ENCODE data around the gene TXNRD1.
A peak's percentile ranks its signal among the peaks of the same experiment; 100 is the strongest.
"Not testable (repeated sequence)": the region's sequence is repeated elsewhere in the genome, so short reads cannot be mapped to it uniquely, and the experiment has no call there.

The TXNRD1 gene

DNA sequence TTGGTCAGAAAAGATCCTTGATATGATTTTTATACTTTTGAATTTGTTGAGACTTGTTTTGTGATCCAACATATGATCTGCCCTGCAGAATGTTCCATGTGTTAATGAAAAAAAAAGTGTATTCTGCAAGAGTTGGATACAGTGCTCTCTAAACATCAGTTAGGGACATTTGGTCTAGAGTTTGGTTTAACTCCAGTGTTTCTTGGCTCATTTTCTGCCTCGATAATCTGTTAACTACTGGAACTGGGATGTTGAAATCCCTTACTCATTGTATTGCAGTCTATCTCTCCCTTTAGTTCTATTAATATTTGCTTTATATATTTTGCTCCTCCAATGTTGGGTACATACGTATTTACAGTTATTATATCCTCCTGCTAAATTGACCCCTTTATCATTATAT, 18.3 kb upstream of the TXNRD1 start:
- no peak for DNase-seq

DNA sequence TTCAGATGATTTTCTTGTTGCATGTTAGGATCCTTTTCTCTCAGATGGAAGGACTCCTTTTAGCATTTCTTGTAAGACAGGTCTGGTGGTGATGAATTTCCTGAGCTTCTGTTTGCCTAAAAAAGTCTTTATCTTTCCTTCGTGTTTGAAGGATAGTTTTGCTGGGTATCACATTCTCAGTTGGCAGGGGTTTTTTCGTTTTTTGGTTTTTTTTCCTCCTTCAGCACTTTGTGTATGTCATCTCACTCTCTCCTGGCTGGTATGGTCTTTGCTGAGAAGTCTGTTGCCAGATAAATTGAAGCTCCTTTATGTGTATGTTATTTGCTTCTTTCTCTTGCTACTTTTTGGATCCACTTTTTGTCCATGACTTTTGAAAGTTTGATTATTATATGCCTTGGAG, 15.6 kb upstream of the TXNRD1 start:
- DNase-seq, result no peak

- peak; percentile 45 for DNase-seq
Measured at GRCh38 chr12:104201238-104202001, 14.2 kb upstream of the TXNRD1 start.

GRCh38 chr12:104204690-104205480, 10.7 kb upstream of the TXNRD1 start:
- DNase-seq, result no peak

- DNase-seq, result no peak
Measured at GRCh38 chr12:104207416-104208205, 8.0 kb upstream of the TXNRD1 start.

DNA sequence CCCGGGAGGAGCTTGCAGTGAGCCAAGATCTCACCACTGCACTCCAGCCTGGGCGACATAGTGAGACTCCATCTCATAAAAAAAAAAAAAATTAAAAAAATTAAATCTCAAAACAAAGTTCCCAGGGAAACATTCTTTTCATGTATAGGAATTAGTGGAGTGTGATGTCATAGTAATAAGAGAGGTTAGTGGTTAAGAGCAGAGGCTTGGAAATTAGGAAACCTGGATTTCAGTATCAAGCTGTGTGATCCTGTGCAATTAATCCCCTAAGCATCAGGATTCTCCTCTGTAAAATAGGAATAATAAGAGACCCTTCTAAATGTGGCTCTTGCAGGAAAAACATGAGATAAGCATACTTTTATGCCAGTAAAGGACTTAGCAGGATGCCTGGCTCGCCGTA, 3.1 kb upstream of the TXNRD1 start:
- no peak for DNase-seq

GRCh38 chr12:104213952-104214351, 1.6 kb upstream of the TXNRD1 start:
- no peak for DNase-seq

GRCh38 chr12:104216521-104216924, 944 bp downstream of the TXNRD1 start:
- DNase-seq, result no peak

GRCh38 chr12:104218506-104218905, 2.9 kb downstream of the TXNRD1 start:
- DNase-seq, result not testable (repeated sequence)

DNA sequence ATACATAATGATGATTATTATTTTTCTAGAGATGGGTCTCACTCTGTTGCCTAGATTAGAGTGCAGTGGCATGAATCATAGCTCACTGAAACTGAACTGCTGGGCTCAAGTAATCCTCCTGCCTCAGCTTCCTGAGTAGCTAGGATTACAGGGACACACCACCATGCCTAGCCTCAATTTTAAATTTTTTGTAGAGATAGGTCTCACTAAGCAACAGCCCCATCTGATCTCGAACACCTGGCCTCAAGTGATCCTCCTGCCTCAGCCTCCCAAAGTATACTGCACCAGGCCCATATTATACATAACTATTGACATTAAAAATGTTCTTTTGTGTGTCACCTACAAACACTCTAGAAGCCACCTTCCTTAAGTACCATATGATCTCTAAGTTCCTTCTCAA, 3.4 kb downstream of the TXNRD1 start:
- no peak for DNase-seq

DNA sequence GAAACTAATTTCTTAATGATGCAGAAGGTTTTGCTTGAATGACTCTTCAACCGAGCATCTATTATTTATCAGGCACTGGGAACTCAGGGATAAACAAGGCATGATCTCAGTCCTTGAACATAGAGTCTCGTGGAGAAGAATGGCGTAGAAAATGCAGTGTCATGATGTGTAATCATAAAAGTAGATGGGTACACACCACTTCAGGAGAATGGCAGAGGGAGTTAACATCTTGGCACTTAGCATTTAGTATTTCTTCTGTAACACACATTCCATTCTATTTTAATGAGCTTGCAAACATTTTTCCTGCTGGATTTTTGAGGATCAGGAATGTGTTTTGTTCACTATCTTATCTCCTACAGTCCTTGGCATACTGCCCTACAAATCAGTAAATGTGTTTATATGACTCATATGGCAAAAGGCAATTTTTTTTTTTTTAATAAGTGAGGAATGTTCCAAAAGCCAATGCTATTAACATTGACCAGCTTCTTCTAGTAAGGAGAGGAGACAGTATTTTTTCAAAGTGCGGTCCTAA, 3.8 kb downstream of the TXNRD1 start:
- DNase-seq, result no peak

GRCh38 chr12:104219908-104220404, 4.4 kb downstream of the TXNRD1 start:
- peak; percentile 52 for DNase-seq

DNA sequence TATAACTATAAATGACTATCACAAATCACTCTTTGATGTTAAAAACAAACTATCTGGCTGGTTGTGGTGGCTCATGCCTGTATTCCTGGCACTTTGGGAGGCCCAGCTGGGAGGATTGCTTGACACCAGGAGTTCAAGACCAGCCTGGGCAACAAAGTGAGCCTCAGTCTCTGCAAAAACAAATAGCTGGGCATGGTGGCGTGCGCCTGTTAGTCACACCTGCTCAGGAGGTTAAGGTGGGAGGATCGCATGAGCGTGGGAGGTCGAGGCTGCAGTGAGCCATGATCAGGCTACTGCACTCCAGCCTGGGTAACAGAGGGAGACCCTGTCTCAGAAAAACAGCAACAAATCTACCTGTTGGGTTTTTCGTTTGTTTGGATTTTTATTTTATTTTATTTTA, 5.4 kb downstream of the TXNRD1 start:
- DNase-seq, result no peak

DNA sequence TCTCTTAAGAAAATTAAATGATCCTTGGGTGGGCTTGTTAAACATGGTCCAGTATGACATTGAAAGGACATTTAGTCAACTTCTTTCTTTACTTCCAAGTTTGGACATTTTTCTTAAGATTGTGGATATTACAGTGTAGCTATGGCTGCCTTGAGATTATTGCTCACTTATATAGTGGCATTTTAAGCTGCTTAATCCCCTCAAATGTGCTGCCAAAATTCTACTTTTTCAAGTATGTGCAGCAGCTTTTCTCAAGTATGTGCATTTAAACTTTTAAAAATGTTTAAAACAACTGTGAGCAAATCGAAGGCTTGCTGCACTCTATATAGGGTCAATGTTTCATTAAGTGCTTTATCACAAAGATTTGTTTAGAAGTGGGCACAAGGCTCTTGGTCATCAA, 7.4 kb downstream of the TXNRD1 start:
- no peak for DNase-seq

DNA sequence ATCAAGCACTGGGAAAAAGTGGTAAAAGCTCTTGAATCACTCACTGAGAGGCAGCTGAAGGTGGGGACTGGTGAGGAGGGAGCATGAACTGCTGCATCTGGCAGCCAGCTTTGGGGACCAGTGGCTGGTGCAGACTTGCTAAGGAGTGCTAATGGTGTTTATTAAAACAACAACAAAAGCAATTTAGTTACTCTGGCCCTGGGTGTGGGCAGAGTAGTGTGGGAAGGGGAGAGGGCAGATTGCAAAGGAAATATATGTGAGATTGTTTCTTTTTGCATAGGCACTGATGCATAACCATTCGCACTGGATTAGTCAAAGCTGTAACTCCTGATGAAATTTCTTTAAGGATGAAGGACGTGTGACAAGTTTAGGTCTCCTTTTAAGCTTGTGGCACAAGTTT, 8.1 kb downstream of the TXNRD1 start:
- no peak for DNase-seq

DNA sequence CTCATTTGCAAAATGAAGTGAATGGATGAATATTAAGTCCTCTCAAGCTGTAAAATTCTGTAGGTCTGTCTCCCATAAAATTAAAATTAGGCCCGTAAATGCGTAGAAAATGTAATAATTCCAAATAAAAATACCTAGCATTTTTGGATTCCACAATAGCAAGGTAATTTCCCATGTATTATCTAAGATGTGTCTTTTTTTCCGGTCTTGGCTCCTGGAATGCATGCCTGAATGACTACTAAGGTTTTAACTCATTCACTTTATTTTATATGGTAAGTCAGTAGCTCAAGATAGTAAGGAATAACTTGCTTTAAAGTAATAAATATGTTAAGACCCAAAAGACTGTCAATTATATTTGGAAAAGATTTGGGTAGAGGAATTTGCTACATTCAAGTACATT, 11.1 kb downstream of the TXNRD1 start:
- no peak for DNase-seq

DNA sequence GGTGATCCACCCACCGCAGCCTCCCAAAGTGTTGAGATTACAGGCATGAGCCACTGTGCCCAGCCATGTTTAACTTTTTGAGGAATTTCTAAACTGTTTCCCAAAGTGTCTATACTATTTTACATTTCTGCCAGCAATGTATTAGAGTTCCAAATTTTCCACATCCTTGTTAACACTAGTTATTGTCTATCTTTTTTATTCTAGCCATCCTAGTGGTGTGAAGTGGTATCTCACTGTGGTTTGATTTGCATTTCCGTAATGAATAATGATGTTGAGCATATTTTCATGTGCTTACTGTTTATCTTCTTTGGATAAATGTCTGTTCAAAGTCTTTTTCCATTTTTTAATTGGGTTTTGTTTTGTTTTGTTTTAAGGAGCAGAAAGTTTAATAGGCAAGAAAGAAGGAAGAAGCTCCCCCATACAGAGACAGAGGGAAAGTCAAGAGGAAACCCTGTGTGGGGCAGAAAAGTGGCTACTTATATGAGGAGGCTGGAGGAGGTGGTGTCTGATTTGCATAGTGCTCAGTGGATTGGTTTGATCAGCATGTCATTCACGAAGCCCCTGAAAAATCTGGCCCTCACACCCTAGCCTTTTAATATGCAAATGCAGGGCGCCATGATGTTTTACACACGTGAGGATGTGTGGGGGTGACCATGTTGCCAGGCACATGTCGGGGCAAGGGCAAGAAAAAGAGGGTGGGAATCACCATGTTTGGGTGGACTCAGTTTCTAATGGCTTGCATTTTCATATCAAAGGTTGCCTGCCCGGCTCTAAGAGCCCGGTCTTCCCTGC, 14.9 kb downstream of the TXNRD1 start:
- no peak for DNase-seq

DNA sequence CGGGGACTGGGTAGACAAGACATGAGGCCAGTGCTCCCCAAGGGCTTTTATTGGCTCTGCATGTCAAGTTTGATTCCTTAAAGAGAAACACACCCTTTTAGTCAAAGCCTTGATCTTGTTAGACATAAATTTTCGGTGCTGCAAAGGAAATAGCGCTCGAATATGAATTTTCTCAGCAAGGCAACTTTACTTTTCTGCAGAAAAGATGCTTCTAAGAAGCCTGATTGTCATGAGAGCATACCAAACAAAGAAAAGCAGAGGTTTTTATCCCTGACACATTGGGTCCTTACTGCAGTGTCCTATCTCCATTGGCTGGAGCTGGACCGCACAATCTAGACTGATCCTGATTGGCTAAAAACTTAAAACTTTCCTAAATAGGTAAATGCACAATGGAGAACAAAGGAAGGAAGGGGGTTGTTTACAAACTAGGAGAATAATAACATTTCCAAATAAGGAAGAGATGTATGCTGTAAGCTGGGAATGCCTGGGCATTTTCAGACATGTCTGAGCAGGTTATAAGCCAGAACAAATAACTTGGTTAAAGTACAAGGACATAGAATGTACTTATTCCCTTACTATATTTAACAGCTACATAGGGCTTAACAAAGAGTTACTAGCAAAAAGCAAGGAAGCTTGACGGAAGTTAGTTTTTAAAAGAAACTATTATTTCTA, 17.2 kb downstream of the TXNRD1 start:
- DNase-seq, result no peak

DNA sequence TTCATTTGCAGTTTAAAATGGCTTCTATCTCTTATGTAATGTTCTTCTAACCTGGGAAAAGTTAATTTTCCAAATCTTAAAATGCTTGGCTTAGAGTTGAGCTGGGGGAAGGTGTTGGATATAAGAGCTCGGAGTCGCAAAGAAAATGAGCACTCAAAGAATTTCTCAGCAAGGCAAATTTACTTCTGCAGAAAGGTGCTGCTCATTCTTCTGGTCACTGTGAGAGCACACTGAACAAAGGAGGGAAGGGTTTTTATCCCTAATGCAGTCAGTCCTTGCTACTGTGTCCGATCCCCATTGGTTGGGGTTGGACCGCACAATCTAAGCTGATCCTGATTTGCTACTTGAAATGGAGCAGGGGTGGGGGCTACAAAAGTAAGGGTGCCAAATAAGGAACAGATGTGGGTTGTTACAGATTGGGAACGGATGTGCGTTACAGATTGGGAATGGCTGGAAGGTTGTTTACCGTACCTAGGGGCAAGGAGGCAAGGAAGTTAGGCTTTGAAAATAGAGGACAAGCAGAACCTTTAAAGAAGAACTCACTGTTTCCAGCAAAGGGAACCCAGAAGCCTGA, 19.4 kb downstream of the TXNRD1 start:
- no peak for DNase-seq

DNA sequence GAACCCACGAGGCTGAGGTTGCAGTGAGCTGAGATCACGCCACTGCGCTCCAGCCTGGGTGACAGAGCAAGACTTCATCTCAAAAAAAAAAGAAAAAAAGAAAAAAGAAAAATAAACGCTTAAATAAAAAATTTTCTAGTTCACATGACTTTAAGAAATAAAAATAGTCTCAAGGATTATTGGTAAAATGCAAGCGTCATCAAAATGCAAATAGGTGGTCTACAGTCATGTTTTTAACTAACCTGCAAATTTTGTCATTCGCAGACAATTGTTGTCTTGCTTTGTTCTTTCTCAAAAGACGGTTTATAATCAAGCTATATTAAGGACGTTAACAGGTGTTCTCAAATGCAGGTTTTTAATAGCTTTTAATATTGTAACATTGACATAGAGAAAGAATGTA, 22.4 kb downstream of the TXNRD1 start:
- no peak for DNase-seq

GRCh38 chr12:104242546-104243206, 27.1 kb downstream of the TXNRD1 start:
- DNase-seq, result no peak
